ENCODE measurements around the gene ZNRF2.

GRCh38 chr7:30255064-30255769, 29.2 kb upstream of the ZNRF2 start:
- TF ChIP-seq, protein P1, sequence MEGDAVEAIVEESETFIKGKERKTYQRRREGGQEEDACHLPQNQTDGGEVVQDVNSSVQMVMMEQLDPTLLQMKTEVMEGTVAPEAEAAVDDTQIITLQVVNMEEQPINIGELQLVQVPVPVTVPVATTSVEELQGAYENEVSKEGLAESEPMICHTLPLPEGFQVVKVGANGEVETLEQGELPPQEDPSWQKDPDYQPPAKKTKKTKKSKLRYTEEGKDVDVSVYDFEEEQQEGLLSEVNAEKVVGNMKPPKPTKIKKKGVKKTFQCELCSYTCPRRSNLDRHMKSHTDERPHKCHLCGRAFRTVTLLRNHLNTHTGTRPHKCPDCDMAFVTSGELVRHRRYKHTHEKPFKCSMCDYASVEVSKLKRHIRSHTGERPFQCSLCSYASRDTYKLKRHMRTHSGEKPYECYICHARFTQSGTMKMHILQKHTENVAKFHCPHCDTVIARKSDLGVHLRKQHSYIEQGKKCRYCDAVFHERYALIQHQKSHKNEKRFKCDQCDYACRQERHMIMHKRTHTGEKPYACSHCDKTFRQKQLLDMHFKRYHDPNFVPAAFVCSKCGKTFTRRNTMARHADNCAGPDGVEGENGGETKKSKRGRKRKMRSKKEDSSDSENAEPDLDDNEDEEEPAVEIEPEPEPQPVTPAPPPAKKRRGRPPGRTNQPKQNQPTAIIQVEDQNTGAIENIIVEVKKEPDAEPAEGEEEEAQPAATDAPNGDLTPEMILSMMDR (IDR thresholded peaks at IDR 0.05): no peak
- TF ChIP-seq POLR2A (IDR thresholded peaks at IDR 0.05): no peak

Data from esophagus squamous epithelium (tissue), 4 donors.